HuH-7 (cell line): ENCODE measurements around the gene IGLL1.
"Not testable (repeated sequence)": the region's sequence is repeated elsewhere in the genome, so short reads cannot be mapped to it uniquely, and the experiment has no call there.

Experiments
- DNase-seq: peaks from one replicate; pipeline ENCODE4 v3.0.0; 2011; ENCODE audit warnings: low spot score

The IGLL1 gene

GRCh38 chr22:23540837-23541236, 39.3 kb downstream of the IGLL1 start:
- DNase-seq = not testable (repeated sequence)

GRCh38 chr22:23539839-23540198, 40.3 kb downstream of the IGLL1 start:
- not testable (repeated sequence) for DNase-seq

GRCh38 chr22:23539135-23539838, 40.8 kb downstream of the IGLL1 start:
- peak; percentile 67 for DNase-seq

GRCh38 chr22:23538696-23539030, 41.4 kb downstream of the IGLL1 start:
- not testable (repeated sequence) for DNase-seq

GRCh38 chr22:23537830-23538695, 42.0 kb downstream of the IGLL1 start:
- DNase-seq = not testable (repeated sequence)

GRCh38 chr22:23537416-23537815, 42.7 kb downstream of the IGLL1 start:
- DNase-seq = no peak

GRCh38 chr22:23536821-23537345, 43.2 kb downstream of the IGLL1 start:
- no peak for DNase-seq

GRCh38 chr22:23535790-23536661, 44.1 kb downstream of the IGLL1 start:
- DNase-seq = not testable (repeated sequence)

- DNase-seq = no peak
Observed at GRCh38 chr22:23534851-23535717, 45.0 kb downstream of the IGLL1 start.

GRCh38 chr22:23534201-23534850, 45.8 kb downstream of the IGLL1 start:
- DNase-seq = no peak

GRCh38 chr22:23533771-23534191, 46.3 kb downstream of the IGLL1 start:
- no peak for DNase-seq

- DNase-seq = peak; percentile 85
Observed at GRCh38 chr22:23533328-23533762, 46.7 kb downstream of the IGLL1 start.

- DNase-seq = no peak
Observed at GRCh38 chr22:23532731-23533130, 47.4 kb downstream of the IGLL1 start.

GRCh38 chr22:23531966-23532705, 48.0 kb downstream of the IGLL1 start:
- no peak for DNase-seq

GRCh38 chr22:23531283-23531956, 48.7 kb downstream of the IGLL1 start:
- no peak for DNase-seq

- no peak for DNase-seq
Observed at GRCh38 chr22:23530766-23531282, 49.3 kb downstream of the IGLL1 start.

- DNase-seq = no peak
Observed at GRCh38 chr22:23530106-23530505, 50.0 kb downstream of the IGLL1 start.

- no peak for DNase-seq
Observed at GRCh38 chr22:23529166-23530103, 50.7 kb downstream of the IGLL1 start.
